GM23338 (cell line): ENCODE measurements around the gene PEDS1. TPM values are rescaled to one million over a fixed set of nuclear protein-coding genes. Genes with fewer than 3 reads are reported as not detected.

ENCODE experiments used
- ATAC-seq: fragments of 200-7000 bp; cut with Tn5 transposase; 3 replicates; pipeline ENCODE4 v1.9.1; 2020
- DNase-seq: peaks from one replicate; pipeline ENCODE4 v3.0.0-alpha.2; 2015; ENCODE audit warnings: low spot score
- H2AFZ ChIP-seq: fragments of 200-600 bp; sonication (generic); 2 replicates; pipeline ENCODE4 v1.8.0; 2016; ENCODE audit warnings: antibody characterized with exemption, mild to moderate bottlenecking, moderate library complexity
- H3F3A ChIP-seq: fragments of 200-600 bp; sonication (generic); replicated peaks from 2 replicates; pipeline ENCODE4 v1.8.0; 2017; ENCODE audit warnings: antibody characterized with exemption, mixed run types, low read depth
- H3K27ac ChIP-seq: fragments of 200-600 bp; sonication (generic); 2 replicates; pipeline ENCODE4 v1.6.1; 2016; ENCODE audit warnings: low read depth
- H3K27me3 ChIP-seq: fragments of 200-600 bp; sonication (generic); 2 replicates; pipeline ENCODE4 v1.8.0; 2016; ENCODE audit warnings: mild to moderate bottlenecking, mixed run types, moderate library complexity; ENCODE audit not compliant: insufficient read depth
- H3K36me3 ChIP-seq: fragments of 200-600 bp; sonication (generic); 2 replicates; pipeline ENCODE4 v1.8.0; 2016; ENCODE audit warnings: mild to moderate bottlenecking; ENCODE audit not compliant: insufficient read depth
- H3K4me1 ChIP-seq: fragments of 200-600 bp; sonication (generic); 2 replicates; pipeline ENCODE4 v1.8.0; 2016; ENCODE audit warnings: mild to moderate bottlenecking, moderate library complexity; ENCODE audit not compliant: insufficient read depth
- H3K4me2 ChIP-seq: fragments of 200-600 bp; sonication (generic); 2 replicates; pipeline ENCODE4 v1.7.1; 2017; ENCODE audit warnings: mixed run types
- H3K4me3 ChIP-seq: fragments of 200-600 bp; sonication (generic); 2 replicates; pipeline ENCODE4 v1.6.1; 2016; ENCODE audit warnings: mixed run types
- H3K79me2 ChIP-seq: fragments of 200-600 bp; sonication (generic); replicated peaks from 2 replicates; pipeline ENCODE4 v1.8.0; 2017; ENCODE audit warnings: mild to moderate bottlenecking; ENCODE audit not compliant: insufficient read depth
- H3K9me2 ChIP-seq: fragments of 200-600 bp; sonication (generic); 2 replicates; pipeline ENCODE4 v1.8.0; 2017; ENCODE audit not compliant: insufficient read depth
- H4K20me1 ChIP-seq: fragments of 200-600 bp; sonication (generic); replicated peaks from 2 replicates; pipeline ENCODE4 v1.8.0; 2017; ENCODE audit warnings: mild to moderate bottlenecking; ENCODE audit not compliant: insufficient read depth
- H3K27ac Mint-ChIP-seq: 2 replicates; pipeline ENCODE4 v1.8.0; 2020; ENCODE audit warnings: inconsistent platforms, mild to moderate bottlenecking, moderate library complexity, mixed read lengths
- H3K27me3 Mint-ChIP-seq: 3 replicates; pipeline ENCODE4 v1.8.0; 2022; ENCODE audit warnings: low read depth, mild to moderate bottlenecking, moderate library complexity, mixed read lengths, inconsistent platforms; ENCODE audit not compliant: insufficient read depth, poor library complexity
- H3K36me3 Mint-ChIP-seq: 3 replicates; pipeline ENCODE4 v1.8.0; 2021; ENCODE audit warnings: low read depth, mild to moderate bottlenecking, inconsistent platforms, moderate library complexity, mixed read lengths
- H3K4me1 Mint-ChIP-seq: 3 replicates; pipeline ENCODE4 v1.8.0; 2020; ENCODE audit warnings: mild to moderate bottlenecking, inconsistent platforms, mixed read lengths
- H3K4me3 Mint-ChIP-seq: 3 replicates; pipeline ENCODE4 v1.8.0; 2021; ENCODE audit warnings: moderate library complexity, mild to moderate bottlenecking, inconsistent platforms, mixed read lengths
- H3K9me3 Mint-ChIP-seq: 3 replicates; pipeline ENCODE4 v1.8.0; 2020; ENCODE audit warnings: moderate library complexity, mild to moderate bottlenecking, inconsistent platforms, mixed read lengths
- CREB1 ChIP-seq: fragments of 250-450 bp; sonication (Bioruptor Pico); IDR thresholded peaks from 2 replicates; pipeline ENCODE4 v1.5.0; 2020; ENCODE audit warnings: low read depth, mild to moderate bottlenecking, moderate library complexity
- CTCF ChIP-seq, 2 experiments: fragments of 200-600 bp in 1 of 2; sonication (generic) in 1 of 2; conservative IDR thresholded peaks; 2 replicates each; pipeline versions ENCODE4 v1.5.1 to v1.6.1; 2016 to 2017; ENCODE audit warnings: antibody characterized with exemption in 2 of 2, low read depth in 2 of 2, mild to moderate bottlenecking in 2 of 2, moderate library complexity in 1 of 2
- EZH2 ChIP-seq: fragments of 200-600 bp; sonication (generic); IDR thresholded peaks from one replicate; pipeline ENCODE4 v1.8.0; 2017; ENCODE audit warnings: antibody characterized with exemption, mild to moderate bottlenecking, low read depth; ENCODE audit not compliant: unreplicated experiment
- JUNB ChIP-seq: IDR thresholded peaks from one replicate; pipeline ENCODE4 v1.6.1; 2016; ENCODE audit warnings: antibody characterized with exemption; ENCODE audit not compliant: unreplicated experiment
- NANOG ChIP-seq: IDR thresholded peaks from 2 replicates; pipeline ENCODE4 v1.6.1; 2016; ENCODE audit warnings: antibody characterized with exemption, borderline replicate concordance
- POLR2AphosphoS5 ChIP-seq: IDR thresholded peaks from 2 replicates; pipeline ENCODE4 v1.6.1; 2016; ENCODE audit warnings: antibody characterized with exemption, low read depth
- REST ChIP-seq: IDR thresholded peaks from one replicate; pipeline ENCODE4 v1.6.1; 2018; ENCODE audit warnings: antibody characterized with exemption; ENCODE audit not compliant: unreplicated experiment
- ZNF114 ChIP-seq: fragments of 250-450 bp; sonication (Bioruptor Pico); IDR thresholded peaks from 2 replicates; pipeline ENCODE4 v1.5.0; 2020; ENCODE audit warnings: mild to moderate bottlenecking, moderate library complexity
- ZNF331 ChIP-seq: fragments of 250-450 bp; sonication (Bioruptor Pico); IDR thresholded peaks from 2 replicates; pipeline ENCODE4 v1.5.0; 2020; ENCODE audit warnings: low read depth, mild to moderate bottlenecking, moderate library complexity
- polyA plus RNA-seq: library from polyadenylated mRNA; unstranded; fragments of >200 nt; fragmentation: Nextera tagmentation; extraction: Ambion mirVana; gene quantifications from 2 replicates; pipeline ENCODE4 v1.2.1, GENCODE V29; 2016
- total RNA-seq: library from RNA; depleted of rRNA; stranded (reverse); fragments of >200 nt; shearing (Covaris generic); gene quantifications from 2 replicates; pipeline ENCODE4 v1.2.3, GENCODE V29; 2014

Gene PEDS1
- total and polyA plus RNA-seq, 2 experiments from 2014 or later, result 34.5 to 43.6 TPM

DNA sequence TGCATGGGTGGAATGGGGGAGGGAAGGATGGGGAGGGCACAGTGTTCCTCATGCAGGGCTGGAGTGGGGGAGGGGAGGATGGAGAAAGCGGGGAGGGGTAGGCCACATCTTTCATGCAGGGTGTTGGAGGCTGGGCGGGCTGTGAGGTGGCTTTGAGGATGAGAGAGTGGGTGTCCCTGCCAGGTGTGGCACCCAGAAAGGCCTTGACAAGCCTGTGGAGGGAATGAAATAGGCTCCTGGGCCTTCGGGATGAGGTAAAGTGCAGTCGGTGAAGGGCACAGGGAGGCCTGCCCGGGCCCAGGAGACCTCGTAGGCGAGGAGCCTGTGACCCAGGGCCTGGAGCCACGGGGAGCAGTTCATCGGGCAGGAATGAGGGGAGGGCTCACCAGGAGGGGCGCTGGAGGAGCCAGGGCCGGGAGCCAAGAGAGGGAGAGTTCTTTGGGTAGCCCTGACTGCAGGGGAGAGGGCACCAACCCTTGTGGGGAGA is 44.7 kb upstream of the PEDS1 start:
- H3K9me2 ChIP-seq, result no peaks in the 10 kb centered on the region
- TF ChIP-seq ZNF114 (CRISPR knock-in tag), result no peak
- TF ChIP-seq CTCF (conservative IDR thresholded peaks at IDR 0.05; ENCODE audit: low read depth in 2 of 2), result peak in 1 of 2 experiments; percentile 24; a peak in 2 of 4 replicates
- TF ChIP-seq NANOG, result no peak
- no peak for TF ChIP-seq EZH2
- peaks cover 14% of the 10 kb centered on the region for H3K79me2 ChIP-seq

DNA sequence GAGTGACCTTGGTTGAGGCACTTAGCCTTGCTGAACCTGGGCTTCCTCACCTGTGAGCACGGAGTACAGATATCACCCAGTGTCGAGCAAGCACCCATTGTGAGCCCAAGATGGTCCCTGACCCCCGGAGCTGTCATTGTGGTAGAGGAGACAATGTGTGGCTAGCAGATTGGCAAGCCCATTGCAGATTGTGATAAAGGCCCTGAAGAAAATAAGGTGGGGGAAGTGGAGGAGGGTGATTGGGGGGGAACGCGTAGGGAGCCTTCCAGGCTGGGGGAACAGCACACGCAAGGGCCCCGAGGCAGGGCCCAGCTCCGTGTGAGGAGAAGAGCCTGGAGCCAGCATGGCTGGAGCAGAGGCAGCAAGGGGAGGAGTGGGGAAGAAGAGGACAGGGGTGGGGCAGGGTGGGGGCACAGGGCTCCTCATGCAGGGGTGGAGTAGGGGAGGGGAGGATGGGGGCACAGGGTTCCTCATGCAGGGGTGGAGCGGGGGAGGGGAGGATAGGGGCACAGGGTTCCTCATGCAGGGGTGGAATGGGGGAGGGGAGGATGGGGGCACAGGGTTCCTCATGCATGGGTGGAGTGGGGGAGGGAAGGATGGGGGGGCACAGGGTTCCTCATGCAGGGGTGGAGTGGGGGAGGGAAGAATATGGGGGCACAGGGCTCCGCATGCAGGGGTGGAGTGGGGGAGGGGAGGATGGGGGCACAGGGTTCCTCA is 44.1 kb upstream of the PEDS1 start:
- Mint-ChIP-seq H3K4me1 (peaks cover 50% of the 10 kb centered on the region), H3K27ac (no peak overlapping the region; the same call in 1 of the 2 replicates), H3K36me3 (peaks cover 30% of the 10 kb centered on the region), H3K27me3 (peaks cover 11% of the 10 kb centered on the region), H3K9me3 (peaks cover 21% of the 10 kb centered on the region), H3K4me3 (no peak overlapping the region)
- Histone ChIP-seq H3F3A (0 out of 2 replicates have a peak, but pooled peaks cover 8% of the 10 kb centered on the region), H3K9me2 (no peaks in the 10 kb centered on the region), H3K79me2 (peaks cover 20% of the 10 kb centered on the region), H3K27ac (0 out of 2 replicates have a peak overlapping the region, but pooled peaks have one; percentile 14), H3K4me1 (peaks cover 20% of the 10 kb centered on the region), H4K20me1 (no peaks in the 10 kb centered on the region; the same call in 1 of the 2 replicates), H3K4me2 (no peak overlapping the region), H3K27me3 (no peaks in the 10 kb centered on the region), H3K4me3 (no peak overlapping the region), H3K36me3 (no peaks in the 10 kb centered on the region), H2AFZ (no peak overlapping the region)
- no peak for DNase-seq
- no peak for ATAC-seq
- no peak for TF ChIP-seq NANOG
- TF ChIP-seq CTCF (conservative IDR thresholded peaks at IDR 0.05; ENCODE audit: low read depth in 2 of 2), result no peak
- TF ChIP-seq POLR2AphosphoS5, result no peak
- no peak for TF ChIP-seq ZNF331 (CRISPR knock-in tag)
- TF ChIP-seq CREB1 (CRISPR knock-in tag), result no peak
- no peak for TF ChIP-seq REST
- TF ChIP-seq EZH2, result no peak
- no peak for TF ChIP-seq JUNB

More for the DNA sequence above, 44.7 kb upstream of the PEDS1 start:
- Mint-ChIP-seq H3K9me3 (peaks cover 26% of the 10 kb centered on the region), H3K4me3 (no peak overlapping the region), H3K36me3 (peaks cover 24% of the 10 kb centered on the region), H3K27ac (no peak overlapping the region), H3K4me1 (peaks cover 45% of the 10 kb centered on the region), H3K27me3 (peaks cover 8% of the 10 kb centered on the region)
- Histone ChIP-seq H3K4me2 (no peak overlapping the region), H4K20me1 (no peaks in the 10 kb centered on the region; the same call in 1 of the 2 replicates), H3K4me3 (no peak overlapping the region), H3K27ac (no peak overlapping the region), H3K36me3 (no peaks in the 10 kb centered on the region), H2AFZ (peak overlapping the region; percentile 74; the same call in 1 of the 2 replicates), H3K4me1 (peaks cover 14% of the 10 kb centered on the region), H3F3A (0 out of 2 replicates have a peak, but pooled peaks cover 8% of the 10 kb centered on the region), H3K27me3 (no peaks in the 10 kb centered on the region)
- ATAC-seq (peak; percentile 54), DNase-seq (peak; percentile 50)
